Muscle of back (tissue), 13 donors: Measurements from ENCODE around the gene TMEM273. TPM values are rescaled to one million over a fixed set of nuclear protein-coding genes. Genes with fewer than 3 reads are reported as not detected.

Source experiments
- DNase-seq, 3 donors: peaks; one replicate each; pipeline versions ENCODE4 v3.0.0 to v3.0.0-alpha.2; 2013
- long read RNA-seq, 9 donors: transcript quantifications; one replicate each; lab custom pipeline, GENCODE V29; 2026
- polyA plus RNA-seq, 10 donors: library from polyadenylated mRNA; unstranded; fragments of 120-200 nt; gene quantifications; one replicate each; pipeline ENCODE4 v1.2.1, GENCODE V29; 2013; ENCODE audit not compliant: insufficient read length in 10 of 10

Gene TMEM273
- 1 to 10 TPM; 4.2 to 8.8 (median 6.2) TPM for polyA plus RNA-seq
- long read RNA-seq, donor 1, partial matches to known transcripts: 0 of 1 reads
- long read RNA-seq, donor 1, other reads (novel, unspliced or antisense): 0 of 1 reads
- long read RNA-seq, donor 2: 0 reads
- long read RNA-seq, donor 3: 0 reads
- long read RNA-seq, donor 4: 0 reads
- long read RNA-seq, donor 5: 0 reads
- long read RNA-seq, donor 6: 0 reads
- long read RNA-seq, donor 7: 0 reads
- long read RNA-seq, donor 8: 0 reads
- long read RNA-seq, donor 9: 0 reads

- DNase-seq: peak; percentile 23 to 67 (median 42)
These were observed at the start of gene TMEM273 for GRCh38 chr10:49187950-49188761. Gene TMEM273 (minus strand): TSS chr10:49188391. CDS start chr10:49188336, 55 bp downstream.

GRCh38 chr10:49237985-49238384, 49.8 kb upstream of the TMEM273 start:
- no peak for DNase-seq

- no peak for DNase-seq
These were observed 47.2 kb upstream of the TMEM273 start for GRCh38 chr10:49235392-49235791.

- DNase-seq: no peak
These were observed 43.1 kb upstream of the TMEM273 start for GRCh38 chr10:49231086-49231820.

- no peak for DNase-seq
These were observed 41.8 kb upstream of the TMEM273 start for GRCh38 chr10:49230004-49230403.

- no peak for DNase-seq
These were observed 40.5 kb upstream of the TMEM273 start for GRCh38 chr10:49228677-49229076.

- no peak for DNase-seq
These were observed 39.2 kb upstream of the TMEM273 start for GRCh38 chr10:49227406-49227805.

GRCh38 chr10:49226594-49226993, 38.4 kb upstream of the TMEM273 start:
- no peak for DNase-seq

GRCh38 chr10:49225218-49225876, 37.2 kb upstream of the TMEM273 start:
- peak in 1 of 3 donors; percentile 21 for DNase-seq

GRCh38 chr10:49223205-49223604, 35.0 kb upstream of the TMEM273 start:
- DNase-seq: no peak

- no peak for DNase-seq
These were observed 34.0 kb upstream of the TMEM273 start for GRCh38 chr10:49222170-49222569.

- no peak for DNase-seq
These were observed 32.5 kb upstream of the TMEM273 start for GRCh38 chr10:49220679-49221078.

GRCh38 chr10:49220031-49220430, 31.8 kb upstream of the TMEM273 start:
- no peak for DNase-seq

- no peak for DNase-seq
These were observed 31.1 kb upstream of the TMEM273 start for GRCh38 chr10:49219248-49219647.

GRCh38 chr10:49218480-49218879, 30.3 kb upstream of the TMEM273 start:
- no peak for DNase-seq

- no peak for DNase-seq
These were observed 29.5 kb upstream of the TMEM273 start for GRCh38 chr10:49217645-49218044.

- DNase-seq: no peak
These were observed 25.0 kb upstream of the TMEM273 start for GRCh38 chr10:49213211-49213610.

GRCh38 chr10:49212783-49213182, 24.6 kb upstream of the TMEM273 start:
- DNase-seq: no peak

- no peak for DNase-seq
These were observed 23.9 kb upstream of the TMEM273 start for GRCh38 chr10:49212076-49212475.

GRCh38 chr10:49208996-49209395, 20.8 kb upstream of the TMEM273 start:
- no peak for DNase-seq

GRCh38 chr10:49207936-49208487, 19.8 kb upstream of the TMEM273 start:
- DNase-seq: no peak

- DNase-seq: no peak
These were observed 18.9 kb upstream of the TMEM273 start for GRCh38 chr10:49207113-49207512.
